Prostate gland (tissue), 2 donors: ENCODE data around the gene CLRN1. TPM values are rescaled to one million over a fixed set of nuclear protein-coding genes. Genes with fewer than 3 reads are reported as not detected.
"Not testable (repeated sequence)": the region's sequence is repeated elsewhere in the genome, so short reads cannot be mapped to it uniquely, and the experiment has no call there.

ENCODE experiments used
- DNase-seq: peaks from one replicate; pipeline ENCODE4 v3.0.0-alpha.2; 2019; ENCODE audit warnings: low spot score
- H3K27ac ChIP-seq, 2 donors: fragments of 200-600 bp; sonication (generic); 2 replicates each; pipeline ENCODE4 v1.5.1; 2017 to 2019
- H3K27me3 ChIP-seq: fragments of 200-600 bp; sonication (generic); replicated peaks from 2 replicates; pipeline ENCODE4 v1.5.1; 2019; ENCODE audit not compliant: insufficient read depth
- H3K36me3 ChIP-seq, 2 donors: fragments of 200-600 bp; sonication (generic); 1 replicate in 1 of 2; 2 replicates in 1 of 2; pipeline versions ENCODE4 v1.5.1 to v1.8.1; 2017 to 2019
- H3K4me1 ChIP-seq: fragments of 200-600 bp; sonication (generic); replicated peaks from 2 replicates; pipeline ENCODE4 v1.5.1; 2019
- H3K4me3 ChIP-seq, 2 donors: fragments of 200-600 bp; sonication (generic); 2 replicates each; pipeline ENCODE4 v1.5.1; 2017 to 2019
- H3K9me3 ChIP-seq: fragments of 200-600 bp; sonication (generic); 2 replicates; pipeline ENCODE4 v1.5.1; 2017
- POLR2A ChIP-seq: fragments of 450-650 bp; IDR thresholded peaks from one replicate; pipeline ENCODE4 v1.6.1; 2016; ENCODE audit warnings: antibody characterized with exemption, mild to moderate bottlenecking
- POLR2AphosphoS5 ChIP-seq: sonication (generic); formaldehyde crosslinking; IDR thresholded peaks from one replicate; pipeline ENCODE4 v1.6.1; 2017; ENCODE audit warnings: antibody characterized with exemption
- WGBS: methylation state at CpG from one replicate; pipeline ENCODE4 v1.1.5; 2018; 5-methylcytosine and 5-hydroxymethylcytosine counted together
- intact Hi-C: fragments of 100-400 bp; cut with DNase I; formaldehyde crosslinking; loops from one replicate; pipeline ENCODE4 v1.14.2; 2022
- total RNA-seq, 2 donors: library from RNA; depleted of rRNA; stranded (reverse); fragments of >200 nt; gene quantifications; one replicate each; pipeline ENCODE4 v1.1.0, GENCODE V29; 2016
- TF ChIP-seq, protein P1 (sequence below), 4 experiments: fragments of 200-600 bp in 2 of 4; fragments of 450-650 bp in 2 of 4; sonication (generic) in 2 of 4; IDR thresholded peaks; 1 replicate in 3 of 4; 2 replicates in 1 of 4; pipeline ENCODE4 v1.5.1; 2016 to 2019; ENCODE audit warnings: antibody characterized with exemption in 4 of 4, mild to moderate bottlenecking in 2 of 4, moderate library complexity in 2 of 4

Gene CLRN1
- total RNA-seq, 2 donors from 2014 or later = 0.23 TPM; not detected in 1

DNA sequence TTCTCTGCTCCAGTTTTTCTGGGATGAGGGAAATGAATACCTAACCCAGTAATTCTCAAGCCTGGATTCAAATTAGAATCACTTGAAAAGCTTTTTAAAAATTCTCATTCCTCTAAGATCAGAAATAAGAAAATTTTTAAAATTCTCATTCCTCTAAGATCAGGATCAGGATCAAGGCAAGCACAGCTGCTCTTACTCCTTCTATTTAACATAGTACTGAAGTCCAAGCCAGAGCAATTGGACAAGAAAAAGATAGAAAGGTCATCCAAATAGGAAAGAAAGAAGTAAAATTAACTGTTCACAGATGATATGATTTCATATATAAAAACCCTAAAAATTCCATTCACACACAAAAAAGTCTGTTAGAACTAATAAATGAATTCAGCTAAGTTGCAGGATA lies 24.2 kb upstream of the CLRN1 start:
- intact Hi-C loops = no loop called here
- Histone ChIP-seq H3K27ac (no peak overlapping the region), H3K27me3 (no peaks in the 10 kb centered on the region), H3K9me3 (no peaks in the 10 kb centered on the region), H3K4me1 (no peaks in the 10 kb centered on the region), H3K36me3 (no peaks in the 10 kb centered on the region), H3K4me3 (no peak overlapping the region)
- no peak for DNase-seq
- TF ChIP-seq POLR2AphosphoS5 (no peak), POLR2A (no peak)
- TF ChIP-seq, protein P1, sequence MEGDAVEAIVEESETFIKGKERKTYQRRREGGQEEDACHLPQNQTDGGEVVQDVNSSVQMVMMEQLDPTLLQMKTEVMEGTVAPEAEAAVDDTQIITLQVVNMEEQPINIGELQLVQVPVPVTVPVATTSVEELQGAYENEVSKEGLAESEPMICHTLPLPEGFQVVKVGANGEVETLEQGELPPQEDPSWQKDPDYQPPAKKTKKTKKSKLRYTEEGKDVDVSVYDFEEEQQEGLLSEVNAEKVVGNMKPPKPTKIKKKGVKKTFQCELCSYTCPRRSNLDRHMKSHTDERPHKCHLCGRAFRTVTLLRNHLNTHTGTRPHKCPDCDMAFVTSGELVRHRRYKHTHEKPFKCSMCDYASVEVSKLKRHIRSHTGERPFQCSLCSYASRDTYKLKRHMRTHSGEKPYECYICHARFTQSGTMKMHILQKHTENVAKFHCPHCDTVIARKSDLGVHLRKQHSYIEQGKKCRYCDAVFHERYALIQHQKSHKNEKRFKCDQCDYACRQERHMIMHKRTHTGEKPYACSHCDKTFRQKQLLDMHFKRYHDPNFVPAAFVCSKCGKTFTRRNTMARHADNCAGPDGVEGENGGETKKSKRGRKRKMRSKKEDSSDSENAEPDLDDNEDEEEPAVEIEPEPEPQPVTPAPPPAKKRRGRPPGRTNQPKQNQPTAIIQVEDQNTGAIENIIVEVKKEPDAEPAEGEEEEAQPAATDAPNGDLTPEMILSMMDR (IDR thresholded peaks at IDR 0.05) = no peak

DNA sequence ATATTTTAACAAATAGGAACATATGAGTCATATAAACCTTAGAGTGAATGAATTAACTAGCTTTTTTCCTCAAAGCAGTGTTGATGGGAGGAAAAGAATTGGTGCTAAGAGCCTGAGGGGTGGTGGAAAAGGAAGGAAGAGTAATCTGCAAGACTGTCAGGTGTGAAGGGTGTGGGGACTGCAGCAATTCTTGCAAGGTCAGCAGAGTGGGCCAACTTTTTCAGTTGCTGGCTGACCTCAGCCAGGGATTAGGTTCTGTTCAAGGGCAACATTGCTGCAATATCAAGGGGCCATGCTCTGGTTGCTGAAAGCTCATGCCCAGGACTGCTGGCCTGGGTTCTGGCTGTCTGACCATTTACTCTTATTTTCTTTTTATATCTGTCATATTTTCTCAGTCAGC lies 23.0 kb upstream of the CLRN1 start:
- no peaks in the 10 kb centered on the region for H3K9me3 ChIP-seq
- H3K4me1 ChIP-seq = no peaks in the 10 kb centered on the region
- no peak for DNase-seq
- H3K36me3 ChIP-seq = no peaks in the 10 kb centered on the region
- no peak for TF ChIP-seq POLR2A
- TF ChIP-seq, protein P1 (IDR thresholded peaks at IDR 0.05) = no peak
- no peak for TF ChIP-seq POLR2AphosphoS5
- H3K27ac ChIP-seq = no peak overlapping the region
- intact Hi-C loops = no loop called here
- H3K4me3 ChIP-seq = no peak overlapping the region
- H3K27me3 ChIP-seq = no peaks in the 10 kb centered on the region

DNA sequence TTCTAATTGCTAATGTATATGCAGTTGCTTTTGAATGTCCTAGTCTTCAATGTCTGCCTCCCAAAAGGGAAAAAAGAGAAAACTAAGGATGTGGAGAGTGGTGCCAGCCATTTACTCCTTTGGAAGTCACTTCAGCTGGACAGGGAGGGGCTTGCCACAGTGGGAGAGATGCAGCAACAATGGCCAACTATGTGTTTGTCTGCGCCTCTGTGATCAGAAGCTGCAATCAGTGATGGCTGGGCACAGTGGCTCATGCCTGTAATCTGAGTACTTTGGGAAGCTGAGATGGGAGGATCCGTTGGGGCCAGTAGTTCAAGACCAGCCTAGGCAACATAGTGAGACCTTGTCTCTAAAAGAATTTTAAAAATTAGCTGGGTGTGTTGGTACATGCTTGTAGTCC lies 16.7 kb upstream of the CLRN1 start:
- intact Hi-C loops = no loop called here
- H3K27me3 ChIP-seq = no peaks in the 10 kb centered on the region
- H3K27ac ChIP-seq = no peak overlapping the region
- TF ChIP-seq, protein P1 (IDR thresholded peaks at IDR 0.05) = no peak
- TF ChIP-seq POLR2AphosphoS5 (no peak), POLR2A (no peak)
- H3K9me3 ChIP-seq = no peaks in the 10 kb centered on the region
- no peak overlapping the region for H3K4me3 ChIP-seq
- H3K36me3 ChIP-seq = no peaks in the 10 kb centered on the region
- no peaks in the 10 kb centered on the region for H3K4me1 ChIP-seq
- no peak for DNase-seq
- WGBS = 78% methylated on average over 2 of the region's 2 CpGs

DNA sequence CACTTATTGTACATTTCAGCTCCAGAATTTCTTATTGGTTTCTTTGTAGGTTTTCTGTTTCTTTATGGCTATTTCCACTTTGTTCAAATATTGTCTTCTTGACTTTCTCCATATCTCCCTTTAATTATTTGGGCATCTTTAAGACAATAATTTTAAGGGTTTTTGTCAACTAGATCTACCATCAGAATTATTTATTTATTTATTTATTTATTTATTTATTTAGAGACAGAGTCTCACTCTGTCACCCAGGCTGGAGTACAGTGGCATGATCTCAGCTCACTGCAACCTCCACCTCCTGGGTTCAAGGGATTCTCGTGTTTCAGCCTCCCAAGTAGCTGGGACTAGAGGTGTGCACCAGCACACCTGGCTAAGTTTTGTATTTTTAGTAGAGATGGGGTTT lies 15.9 kb upstream of the CLRN1 start:
- H3K9me3 ChIP-seq, H3K27me3 ChIP-seq, intact Hi-C loops, H3K4me3 ChIP-seq, DNase-seq, H3K27ac ChIP-seq, H3K36me3 ChIP-seq, H3K4me1 ChIP-seq: not testable (repeated sequence)
- 95% methylated on average over 1 of the region's 1 CpG for WGBS

DNA sequence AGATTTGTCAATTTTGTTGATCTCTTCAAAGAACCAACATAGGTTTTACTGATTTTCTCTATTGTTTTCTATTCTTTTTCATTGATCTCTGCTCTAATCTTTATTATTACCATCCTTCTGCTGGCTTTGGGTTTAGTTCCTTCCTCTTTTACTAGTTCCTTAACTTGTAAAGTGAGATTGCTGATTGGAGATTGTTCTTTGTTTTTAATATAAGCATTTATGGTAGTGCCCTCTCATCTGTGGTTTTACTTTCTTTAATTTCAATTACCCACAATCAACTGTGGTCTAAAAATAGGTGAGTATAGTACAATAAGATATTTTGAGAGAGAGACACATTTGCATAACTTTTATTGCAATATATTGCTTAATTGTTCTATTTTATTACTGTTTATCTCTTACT lies 13.2 kb upstream of the CLRN1 start:
- Histone ChIP-seq H3K4me3 (no peak overlapping the region), H3K4me1 (no peaks in the 10 kb centered on the region), H3K27me3 (no peaks in the 10 kb centered on the region), H3K27ac (no peak overlapping the region), H3K9me3 (no peaks in the 10 kb centered on the region), H3K36me3 (no peaks in the 10 kb centered on the region)
- no peak for TF ChIP-seq POLR2AphosphoS5
- no peak for TF ChIP-seq POLR2A
- TF ChIP-seq, protein P1 (IDR thresholded peaks at IDR 0.05) = no peak
- no peak for DNase-seq
- intact Hi-C loops = no loop called here

DNA sequence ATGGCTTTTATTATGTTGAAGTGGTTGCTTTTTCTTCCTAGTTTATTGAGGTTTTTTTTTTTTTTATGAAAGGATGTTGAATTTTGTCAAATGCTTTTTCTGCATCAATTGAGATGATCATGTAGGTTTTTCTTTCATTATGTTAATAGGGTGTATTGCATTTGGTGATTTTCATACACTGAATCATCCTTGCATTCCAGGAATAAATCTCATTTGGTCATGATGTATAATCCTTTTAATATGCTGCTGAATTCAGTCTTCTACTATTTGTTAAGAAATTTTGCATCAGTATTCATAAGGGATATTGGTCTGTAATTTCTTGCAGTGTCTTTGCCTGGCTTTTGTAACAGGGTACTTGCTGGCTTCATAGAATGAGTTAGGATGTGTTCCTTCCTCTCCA lies 11.5 kb upstream of the CLRN1 start:
- no peaks in the 10 kb centered on the region for H3K4me1 ChIP-seq
- no peak overlapping the region for H3K4me3 ChIP-seq
- DNase-seq = no peak
- H3K27me3 ChIP-seq = no peaks in the 10 kb centered on the region
- TF ChIP-seq, protein P1 (IDR thresholded peaks at IDR 0.05) = no peak
- TF ChIP-seq POLR2A = no peak
- TF ChIP-seq POLR2AphosphoS5 = no peak
- H3K27ac ChIP-seq = no peak overlapping the region
- intact Hi-C loops = no loop called here
- no peaks in the 10 kb centered on the region for H3K9me3 ChIP-seq
- H3K36me3 ChIP-seq = no peaks in the 10 kb centered on the region
